Fibroblast of lung (primary cell): ENCODE measurements around the gene WSB2.

ENCODE experiments used
- EZH2 ChIP-seq: IDR thresholded peaks from 2 replicates; pipeline ENCODE4 v1.5.1; 2012; ENCODE audit warnings: low read length, control low read depth, mild to moderate bottlenecking; ENCODE audit errors: missing control alignments
- TF ChIP-seq, protein P1 (sequence below), 2 donors: IDR thresholded peaks in 1 of 2; conservative IDR thresholded peaks in 1 of 2; 1 replicate in 1 of 2; 2 replicates in 1 of 2; pipeline ENCODE4 v1.5.1; 2011 to 2012; ENCODE audit warnings: low read length in 2 of 2, control low read depth in 1 of 2, inconsistent platforms in 1 of 2, low read depth in 1 of 2, mild to moderate bottlenecking in 1 of 2

DNA sequence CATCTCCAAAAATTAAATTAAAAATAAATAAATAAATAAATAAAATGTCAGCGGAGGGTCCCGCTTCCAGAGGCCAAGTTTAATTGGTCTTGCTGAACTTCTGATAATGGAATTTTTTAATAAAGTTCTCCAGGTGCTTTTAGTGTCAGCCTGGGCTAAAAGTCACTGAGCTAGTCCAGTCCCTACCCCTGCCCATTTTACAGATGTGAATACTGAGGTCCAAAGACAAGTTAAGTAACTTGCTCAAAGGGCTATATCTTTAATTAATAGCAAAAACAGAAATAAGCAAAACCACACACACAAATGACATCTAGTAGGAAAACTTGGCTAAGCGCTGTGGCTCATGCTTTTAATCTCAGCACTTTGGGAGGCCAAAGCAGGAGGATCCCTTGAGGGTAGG, 50.1 kb downstream of the WSB2 start:
- TF ChIP-seq, protein P1, sequence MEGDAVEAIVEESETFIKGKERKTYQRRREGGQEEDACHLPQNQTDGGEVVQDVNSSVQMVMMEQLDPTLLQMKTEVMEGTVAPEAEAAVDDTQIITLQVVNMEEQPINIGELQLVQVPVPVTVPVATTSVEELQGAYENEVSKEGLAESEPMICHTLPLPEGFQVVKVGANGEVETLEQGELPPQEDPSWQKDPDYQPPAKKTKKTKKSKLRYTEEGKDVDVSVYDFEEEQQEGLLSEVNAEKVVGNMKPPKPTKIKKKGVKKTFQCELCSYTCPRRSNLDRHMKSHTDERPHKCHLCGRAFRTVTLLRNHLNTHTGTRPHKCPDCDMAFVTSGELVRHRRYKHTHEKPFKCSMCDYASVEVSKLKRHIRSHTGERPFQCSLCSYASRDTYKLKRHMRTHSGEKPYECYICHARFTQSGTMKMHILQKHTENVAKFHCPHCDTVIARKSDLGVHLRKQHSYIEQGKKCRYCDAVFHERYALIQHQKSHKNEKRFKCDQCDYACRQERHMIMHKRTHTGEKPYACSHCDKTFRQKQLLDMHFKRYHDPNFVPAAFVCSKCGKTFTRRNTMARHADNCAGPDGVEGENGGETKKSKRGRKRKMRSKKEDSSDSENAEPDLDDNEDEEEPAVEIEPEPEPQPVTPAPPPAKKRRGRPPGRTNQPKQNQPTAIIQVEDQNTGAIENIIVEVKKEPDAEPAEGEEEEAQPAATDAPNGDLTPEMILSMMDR (conservative IDR thresholded peaks at IDR 0.05 in 1 of 2, IDR thresholded peaks at IDR 0.05 in 1 of 2; ENCODE audit: low read depth in 1 of 2, low read length in 2 of 2), result no peak
- TF ChIP-seq EZH2, result no peak
